Liver (tissue), 9 donors: ENCODE results near the gene FCRL6. TPM values are rescaled to one million over a fixed set of nuclear protein-coding genes. Genes with fewer than 3 reads are reported as not detected.

Experiments
- DNase-seq: peaks from one replicate; pipeline ENCODE4 v3.0.0-alpha.2; 2017; ENCODE audit warnings: low spot score
- H3K27ac ChIP-seq, 2 donors: one replicate each; pipeline ENCODE4 v1.7.0; 2013; ENCODE audit warnings: inconsistent platforms in 2 of 2, low read length in 2 of 2, control low read depth in 1 of 2, low read depth in 1 of 2, mild to moderate bottlenecking in 1 of 2
- H3K27me3 ChIP-seq, 4 donors: one replicate each; pipeline versions ENCODE4 v1.6.1 to v1.7.0; 2013; ENCODE audit warnings: low read length in 3 of 4, inconsistent platforms in 1 of 4, mild to moderate bottlenecking in 1 of 4, moderate library complexity in 1 of 4; ENCODE audit not compliant: control insufficient read depth in 4 of 4, insufficient read depth in 4 of 4
- H3K36me3 ChIP-seq, 4 donors: one replicate each; pipeline versions ENCODE4 v1.6.1 to v1.7.0; 2013; ENCODE audit warnings: low read length in 3 of 4, mild to moderate bottlenecking in 3 of 4, low read depth in 1 of 4, moderate library complexity in 1 of 4; ENCODE audit not compliant: control insufficient read depth in 4 of 4, insufficient read depth in 3 of 4
- H3K4me1 ChIP-seq, 4 donors: one replicate each; pipeline versions ENCODE4 v1.6.1 to v1.7.0; 2013; ENCODE audit warnings: low read length in 3 of 4, mild to moderate bottlenecking in 3 of 4, moderate library complexity in 1 of 4; ENCODE audit not compliant: control insufficient read depth in 4 of 4, insufficient read depth in 4 of 4
- H3K4me3 ChIP-seq, 3 donors: one replicate each; pipeline versions ENCODE4 v1.6.1 to v1.7.0; 2013; ENCODE audit warnings: low read length in 3 of 3, control low read depth in 1 of 3, low read depth in 1 of 3, mild to moderate bottlenecking in 1 of 3
- H3K9ac ChIP-seq, 2 donors: one replicate each; pipeline ENCODE4 v1.7.0; 2013; ENCODE audit warnings: low read length in 2 of 2, mild to moderate bottlenecking in 2 of 2, moderate library complexity in 2 of 2, control low read depth in 1 of 2, low read depth in 1 of 2
- H3K9me3 ChIP-seq, 4 donors: one replicate each; pipeline versions ENCODE4 v1.6.1 to v1.7.0; 2013; ENCODE audit warnings: low read length in 3 of 4; ENCODE audit not compliant: control insufficient read depth in 4 of 4
- ATF3 ChIP-seq: IDR thresholded peaks from 2 replicates; pipeline ENCODE4 v1.6.1; 2016; ENCODE audit warnings: antibody characterized with exemption
- EGR1 ChIP-seq, 2 donors: IDR thresholded peaks; 2 replicates each; pipeline ENCODE4 v1.6.1; 2016 to 2018; ENCODE audit warnings: antibody characterized with exemption in 2 of 2, low read depth in 2 of 2
- FOXA1 ChIP-seq: IDR thresholded peaks from 2 replicates; pipeline ENCODE4 v1.6.1; 2016; ENCODE audit warnings: antibody characterized with exemption
- FOXA2 ChIP-seq: IDR thresholded peaks from 2 replicates; pipeline ENCODE4 v1.6.1; 2016; ENCODE audit warnings: antibody characterized with exemption
- GABPA ChIP-seq, 2 donors: IDR thresholded peaks in 1 of 2; conservative IDR thresholded peaks in 1 of 2; 2 replicates each; pipeline ENCODE4 v1.6.1; 2016; ENCODE audit warnings: antibody characterized with exemption in 2 of 2, mild to moderate bottlenecking in 1 of 2, moderate library complexity in 1 of 2
- HNF4G ChIP-seq: IDR thresholded peaks from 2 replicates; pipeline ENCODE4 v1.6.1; 2016; ENCODE audit warnings: antibody characterized with exemption
- JUND ChIP-seq, 2 donors: IDR thresholded peaks; 2 replicates each; pipeline ENCODE4 v1.6.1; 2016; ENCODE audit warnings: antibody characterized with exemption in 2 of 2
- RAD21 ChIP-seq, 2 donors: IDR thresholded peaks; 2 replicates each; pipeline ENCODE4 v1.6.1; 2016; ENCODE audit warnings: antibody characterized with exemption in 2 of 2, mild to moderate bottlenecking in 2 of 2
- RXRA ChIP-seq, 2 donors: IDR thresholded peaks; 2 replicates each; pipeline ENCODE4 v1.6.1; 2017 to 2018; ENCODE audit warnings: antibody characterized with exemption in 2 of 2, mild to moderate bottlenecking in 1 of 2
- SP1 ChIP-seq: IDR thresholded peaks from 2 replicates; pipeline ENCODE4 v1.6.1; 2018; ENCODE audit warnings: antibody characterized with exemption, mild to moderate bottlenecking
- TAF1 ChIP-seq: conservative IDR thresholded peaks from 2 replicates; pipeline ENCODE4 v1.6.1; 2016; ENCODE audit warnings: antibody characterized with exemption, mild to moderate bottlenecking
- YY1 ChIP-seq: IDR thresholded peaks from 2 replicates; pipeline ENCODE4 v1.6.1; 2016; ENCODE audit warnings: antibody characterized with exemption, mild to moderate bottlenecking
- WGBS: extraction: QIAGEN DNeasy Blood & Tissue Kit; methylation state at CpG from one replicate; pipeline ENCODE4 v1.1.7; 2013; 5-methylcytosine and 5-hydroxymethylcytosine counted together
- polyA plus RNA-seq, 2 donors: library from polyadenylated mRNA; stranded (reverse) in 1 of 2; unstranded in 1 of 2; fragments of 200-250 nt in 1 of 2; fragments of >200 nt in 1 of 2; fragmentation: Nextera tagmentation in 1 of 2; extraction: Ambion mirVana in 1 of 2; gene quantifications; one replicate each; pipeline versions ENCODE4 v1.2.1 to v1.2.3, GENCODE V29; 2013 to 2015
- total RNA-seq, 2 donors: library from RNA; depleted of rRNA; stranded (reverse); fragments of >200 nt; gene quantifications; one replicate each; pipeline ENCODE4 v1.2.3, GENCODE V29; 2014
- TF ChIP-seq, protein P1 (sequence below): IDR thresholded peaks from 2 replicates; pipeline ENCODE4 v1.6.1; 2016; ENCODE audit warnings: antibody characterized with exemption, mild to moderate bottlenecking
- TF ChIP-seq, protein P2 (sequence below): IDR thresholded peaks from 2 replicates; pipeline ENCODE4 v1.6.1; 2016; ENCODE audit warnings: antibody characterized with exemption
- donor health status: healthy.
- donor health status: healthy.
- donor health status: healthy.
- donor health status: healthy.
- donor health status: healthy.

The FCRL6 gene
- total and polyA plus RNA-seq, 4 donors, result 0.09 to 2.7 (median 0.71) TPM

DNA sequence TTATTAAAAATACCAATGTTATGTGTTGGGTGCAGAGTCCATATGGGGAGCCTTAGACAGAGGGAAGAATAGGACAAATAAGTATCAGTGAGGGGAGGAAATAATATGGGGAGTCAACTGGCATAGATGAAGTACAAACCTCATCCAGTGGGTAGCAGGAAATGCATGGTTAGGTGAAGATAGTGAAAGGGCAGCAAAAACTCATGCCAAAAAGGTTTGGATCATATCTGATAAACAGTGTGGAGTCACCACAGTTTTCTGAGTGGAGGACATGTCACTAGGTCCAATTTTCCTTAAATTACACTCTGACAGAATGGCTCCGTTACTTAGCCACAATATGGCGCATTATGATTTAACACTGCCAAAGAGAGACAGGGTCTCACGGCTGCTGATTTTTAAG is 11.1 kb upstream of the FCRL6 start:
- no peak overlapping the region for H3K9ac ChIP-seq
- no peak overlapping the region for H3K27ac ChIP-seq
- DNase-seq, result no peak
- H3K36me3 ChIP-seq, result no peaks in the 10 kb centered on the region
- H3K4me3 ChIP-seq, result no peak overlapping the region
- peaks cover 0 to 7% (median 1%) of the 10 kb centered on the region in 4 donors for H3K4me1 ChIP-seq
- no peaks in the 10 kb centered on the region for H3K27me3 ChIP-seq
- TF ChIP-seq, protein P1, sequence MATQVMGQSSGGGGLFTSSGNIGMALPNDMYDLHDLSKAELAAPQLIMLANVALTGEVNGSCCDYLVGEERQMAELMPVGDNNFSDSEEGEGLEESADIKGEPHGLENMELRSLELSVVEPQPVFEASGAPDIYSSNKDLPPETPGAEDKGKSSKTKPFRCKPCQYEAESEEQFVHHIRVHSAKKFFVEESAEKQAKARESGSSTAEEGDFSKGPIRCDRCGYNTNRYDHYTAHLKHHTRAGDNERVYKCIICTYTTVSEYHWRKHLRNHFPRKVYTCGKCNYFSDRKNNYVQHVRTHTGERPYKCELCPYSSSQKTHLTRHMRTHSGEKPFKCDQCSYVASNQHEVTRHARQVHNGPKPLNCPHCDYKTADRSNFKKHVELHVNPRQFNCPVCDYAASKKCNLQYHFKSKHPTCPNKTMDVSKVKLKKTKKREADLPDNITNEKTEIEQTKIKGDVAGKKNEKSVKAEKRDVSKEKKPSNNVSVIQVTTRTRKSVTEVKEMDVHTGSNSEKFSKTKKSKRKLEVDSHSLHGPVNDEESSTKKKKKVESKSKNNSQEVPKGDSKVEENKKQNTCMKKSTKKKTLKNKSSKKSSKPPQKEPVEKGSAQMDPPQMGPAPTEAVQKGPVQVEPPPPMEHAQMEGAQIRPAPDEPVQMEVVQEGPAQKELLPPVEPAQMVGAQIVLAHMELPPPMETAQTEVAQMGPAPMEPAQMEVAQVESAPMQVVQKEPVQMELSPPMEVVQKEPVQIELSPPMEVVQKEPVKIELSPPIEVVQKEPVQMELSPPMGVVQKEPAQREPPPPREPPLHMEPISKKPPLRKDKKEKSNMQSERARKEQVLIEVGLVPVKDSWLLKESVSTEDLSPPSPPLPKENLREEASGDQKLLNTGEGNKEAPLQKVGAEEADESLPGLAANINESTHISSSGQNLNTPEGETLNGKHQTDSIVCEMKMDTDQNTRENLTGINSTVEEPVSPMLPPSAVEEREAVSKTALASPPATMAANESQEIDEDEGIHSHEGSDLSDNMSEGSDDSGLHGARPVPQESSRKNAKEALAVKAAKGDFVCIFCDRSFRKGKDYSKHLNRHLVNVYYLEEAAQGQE, result no peak
- TF ChIP-seq SP1, result no peak
- TF ChIP-seq RAD21 (IDR thresholded peaks at IDR 0.05), result no peak
- TF ChIP-seq TAF1, result no peak
- no peak for TF ChIP-seq FOXA2
- TF ChIP-seq ATF3, result no peak
- TF ChIP-seq YY1, result no peak
- TF ChIP-seq HNF4G, result no peak
- TF ChIP-seq JUND (IDR thresholded peaks at IDR 0.05), result no peak
- no peak for TF ChIP-seq RXRA (IDR thresholded peaks at IDR 0.05)
- 79% methylated on average over 3 of the region's 3 CpGs for WGBS
- no peaks in the 10 kb centered on the region for H3K9me3 ChIP-seq

- TF ChIP-seq GABPA (IDR thresholded peaks at IDR 0.05 in 1 of 2, conservative IDR thresholded peaks at IDR 0.05 in 1 of 2) (no peak), EGR1 (IDR thresholded peaks at IDR 0.05; ENCODE audit: low read depth in 2 of 2) (no peak), RXRA (IDR thresholded peaks at IDR 0.05) (no peak)
- TF ChIP-seq, protein P2, sequence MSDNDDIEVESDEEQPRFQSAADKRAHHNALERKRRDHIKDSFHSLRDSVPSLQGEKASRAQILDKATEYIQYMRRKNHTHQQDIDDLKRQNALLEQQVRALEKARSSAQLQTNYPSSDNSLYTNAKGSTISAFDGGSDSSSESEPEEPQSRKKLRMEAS, result no peak
- H3K27me3 ChIP-seq, result peaks cover 0 to 2% (median 0%) of the 10 kb centered on the region in 4 donors
- no peak for DNase-seq
- no peaks in the 10 kb centered on the region for H3K9me3 ChIP-seq
- 28% methylated on average over 3 of the region's 3 CpGs for WGBS
- no peak overlapping the region for H3K4me3 ChIP-seq
- no peak overlapping the region for H3K27ac ChIP-seq
- no peak overlapping the region for H3K9ac ChIP-seq
- no peaks in the 10 kb centered on the region for H3K36me3 ChIP-seq
- H3K4me1 ChIP-seq, result peaks cover 0 to 7% (median 1%) of the 10 kb centered on the region in 4 donors
These were observed 10.7 kb upstream of the FCRL6 start for GRCh38 chr1:159791461-159791860.

DNA sequence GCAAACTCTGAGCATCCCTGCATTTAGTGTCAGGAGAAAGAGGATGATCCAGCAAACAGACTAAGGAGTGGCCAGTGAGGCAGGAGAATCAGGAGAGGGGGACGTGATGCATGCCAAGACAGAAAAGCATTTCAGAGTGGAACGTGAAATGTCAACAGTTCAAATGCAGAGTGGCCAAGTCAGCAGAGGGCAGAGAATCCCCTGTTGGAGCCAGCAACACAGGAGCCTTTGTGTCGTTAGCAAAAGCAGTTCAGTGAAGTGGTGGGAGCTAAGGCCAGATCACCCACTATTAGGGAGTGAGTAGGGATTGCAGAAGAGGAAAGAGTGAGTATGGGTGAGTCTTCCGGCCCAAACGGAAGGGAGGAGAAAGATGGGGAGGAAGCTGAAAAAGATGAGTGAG is 6.6 kb upstream of the FCRL6 start:
- WGBS, result 53% methylated on average over 5 of the region's 5 CpGs
- DNase-seq, result no peak

More for the DNA sequence above, 6.6 kb upstream of the FCRL6 start:
- no peaks in the 10 kb centered on the region for H3K36me3 ChIP-seq
- no peak for TF ChIP-seq YY1
- no peak for TF ChIP-seq FOXA1
- H3K4me3 ChIP-seq, result no peak overlapping the region
- peaks cover 0 to 2% (median 0%) of the 10 kb centered on the region in 4 donors for H3K27me3 ChIP-seq
- no peak overlapping the region for H3K27ac ChIP-seq
- H3K9me3 ChIP-seq, result no peaks in the 10 kb centered on the region
- no peaks in the 10 kb centered on the region for H3K4me1 ChIP-seq
- H3K9ac ChIP-seq, result no peak overlapping the region
